Subcutaneous abdominal adipose tissue (tissue), 5 donors: ENCODE data around the gene TBC1D22B.

Experiments used
- H3K27ac ChIP-seq: one replicate; pipeline ENCODE4 v1.7.0; 2013; ENCODE audit warnings: low read depth, mild to moderate bottlenecking, inconsistent platforms, low read length, moderate library complexity
- H3K27me3 ChIP-seq, 5 donors: one replicate each; pipeline ENCODE4 v1.7.0; 2013; ENCODE audit warnings: low read length in 5 of 5, inconsistent platforms in 1 of 5; ENCODE audit not compliant: control insufficient read depth in 5 of 5, insufficient read depth in 4 of 5
- H3K36me3 ChIP-seq, 5 donors: one replicate each; pipeline ENCODE4 v1.7.0; 2013; ENCODE audit warnings: low read length in 5 of 5; ENCODE audit not compliant: control insufficient read depth in 5 of 5, insufficient read depth in 5 of 5
- H3K4me1 ChIP-seq, 5 donors: one replicate each; pipeline ENCODE4 v1.7.0; 2013; ENCODE audit warnings: low read length in 5 of 5, mild to moderate bottlenecking in 3 of 5, moderate library complexity in 1 of 5; ENCODE audit not compliant: control insufficient read depth in 5 of 5, insufficient read depth in 5 of 5
- H3K4me3 ChIP-seq, 5 donors: one replicate each; pipeline ENCODE4 v1.7.0; 2013; ENCODE audit warnings: low read length in 5 of 5, low read depth in 1 of 5
- H3K9ac ChIP-seq, 5 donors: one replicate each; pipeline ENCODE4 v1.7.0; 2013; ENCODE audit warnings: low read length in 5 of 5, mild to moderate bottlenecking in 4 of 5, moderate library complexity in 3 of 5
- H3K9me3 ChIP-seq, 5 donors: one replicate each; pipeline ENCODE4 v1.7.0; 2013; ENCODE audit warnings: low read length in 5 of 5; ENCODE audit not compliant: control insufficient read depth in 5 of 5
- donor health status: healthy.
- donor health status: healthy.
- donor health status: healthy.
- donor health status: healthy.
- donor health status: healthy.

The TBC1D22B gene

DNA sequence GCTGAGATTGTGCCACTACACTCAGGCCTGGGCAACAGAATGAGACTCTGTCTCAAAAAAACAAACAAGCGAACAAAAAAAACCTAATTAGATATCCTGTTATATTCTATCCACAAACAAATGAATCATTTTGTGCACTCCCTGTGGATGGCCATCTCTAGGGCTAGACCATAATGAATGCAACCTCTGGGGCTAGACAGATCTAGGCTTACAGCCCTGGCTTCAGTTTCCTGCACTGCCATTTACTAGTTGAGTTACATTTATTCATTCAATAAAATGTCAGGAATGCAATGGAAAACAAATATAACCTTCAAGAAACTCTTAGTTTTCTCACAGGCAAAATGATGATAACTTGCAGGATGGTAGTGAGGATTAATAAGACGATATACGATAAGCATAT is 89.6 kb downstream of the TBC1D22B start:
- H3K9me3 ChIP-seq: no peaks in the 10 kb centered on the region
- no peak overlapping the region for H3K9ac ChIP-seq
- H3K27ac ChIP-seq: no peak overlapping the region
- H3K4me3 ChIP-seq: no peak overlapping the region
- H3K4me1 ChIP-seq: no peaks in the 10 kb centered on the region
- H3K36me3 ChIP-seq: no peaks in the 10 kb centered on the region
- H3K27me3 ChIP-seq: peaks cover 0 to 3% (median 0%) of the 10 kb centered on the region in 5 donors

DNA sequence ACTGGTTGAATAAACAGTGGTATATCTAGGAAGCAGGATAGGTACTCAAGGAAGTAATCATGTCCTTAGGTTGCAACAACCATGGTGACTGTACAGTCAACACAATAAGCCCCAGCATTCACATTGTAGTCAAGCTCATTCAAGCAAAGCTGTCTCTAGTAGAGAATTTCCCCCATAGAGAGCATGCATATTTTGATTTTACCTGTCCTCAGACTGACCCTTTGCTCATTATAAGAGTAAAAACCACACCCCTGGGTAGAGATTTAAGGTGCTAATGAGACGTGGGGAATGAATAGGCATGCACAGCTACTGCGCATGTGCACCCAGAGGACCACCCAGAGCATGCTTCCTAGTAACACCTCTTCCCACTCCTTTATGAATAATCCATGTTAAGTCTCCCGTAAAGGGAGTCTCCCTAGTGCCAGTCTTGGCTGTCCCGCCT is 90.1 kb downstream of the TBC1D22B start:
- Histone ChIP-seq H3K27me3 (peaks cover 0 to 3% (median 0%) of the 10 kb centered on the region in 5 donors), H3K36me3 (no peaks in the 10 kb centered on the region), H3K9ac (no peak overlapping the region), H3K27ac (no peak overlapping the region), H3K9me3 (no peaks in the 10 kb centered on the region), H3K4me3 (no peak overlapping the region), H3K4me1 (no peaks in the 10 kb centered on the region)

DNA sequence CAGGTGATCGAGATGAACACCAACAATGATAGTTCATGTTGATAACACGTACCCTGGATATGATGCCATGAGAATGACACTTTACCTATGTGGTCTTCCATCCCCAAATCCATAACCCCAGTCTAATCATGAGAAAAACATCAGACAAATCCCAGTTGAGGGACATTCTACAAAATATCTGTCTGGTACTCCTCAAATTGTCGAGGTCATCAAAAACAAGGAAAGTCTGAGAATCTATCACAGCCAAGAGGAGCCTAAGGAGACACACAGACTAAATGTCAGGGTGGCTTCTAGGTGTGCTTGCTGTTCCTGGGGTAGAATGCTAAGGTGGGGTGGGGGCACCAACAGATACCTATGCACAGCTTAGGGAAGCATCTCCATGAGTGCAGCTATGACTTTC is 93.5 kb downstream of the TBC1D22B start:
- no peak overlapping the region for H3K4me3 ChIP-seq

DNA sequence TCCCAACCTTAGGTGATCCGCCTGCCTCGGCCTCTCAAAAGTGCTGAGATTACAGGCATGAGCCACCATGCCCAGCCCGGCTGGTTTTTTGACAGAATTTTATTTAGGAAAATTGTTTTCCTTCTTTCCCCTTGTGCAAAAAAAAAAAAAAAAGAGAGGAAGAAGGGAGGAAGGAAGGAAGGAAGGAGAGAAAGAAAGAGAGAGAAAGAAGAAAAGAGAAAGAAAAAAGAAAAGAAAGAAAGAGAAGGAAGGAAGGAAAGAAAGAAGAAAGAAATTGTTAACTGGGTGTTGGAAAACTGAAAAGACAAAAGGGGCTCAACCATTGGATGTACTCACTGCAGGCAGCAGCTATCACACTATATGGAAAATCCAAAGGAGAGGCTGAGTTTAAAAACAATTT is 94.8 kb downstream of the TBC1D22B start:
- no peak overlapping the region for H3K27ac ChIP-seq
- no peaks in the 10 kb centered on the region for H3K27me3 ChIP-seq
- H3K9ac ChIP-seq: no peak overlapping the region
- no peaks in the 10 kb centered on the region for H3K9me3 ChIP-seq
- no peaks in the 10 kb centered on the region for H3K36me3 ChIP-seq
- no peak overlapping the region for H3K4me3 ChIP-seq
- peaks cover 3 to 18% (median 15%) of the 10 kb centered on the region in 5 donors for H3K4me1 ChIP-seq

More for the DNA sequence above, 93.5 kb downstream of the TBC1D22B start:
- no peaks in the 10 kb centered on the region for H3K27me3 ChIP-seq
- peaks cover 3 to 18% (median 15%) of the 10 kb centered on the region in 5 donors for H3K4me1 ChIP-seq
- H3K36me3 ChIP-seq: no peaks in the 10 kb centered on the region
- H3K9ac ChIP-seq: no peak overlapping the region
- no peak overlapping the region for H3K27ac ChIP-seq
- H3K9me3 ChIP-seq: no peaks in the 10 kb centered on the region

DNA sequence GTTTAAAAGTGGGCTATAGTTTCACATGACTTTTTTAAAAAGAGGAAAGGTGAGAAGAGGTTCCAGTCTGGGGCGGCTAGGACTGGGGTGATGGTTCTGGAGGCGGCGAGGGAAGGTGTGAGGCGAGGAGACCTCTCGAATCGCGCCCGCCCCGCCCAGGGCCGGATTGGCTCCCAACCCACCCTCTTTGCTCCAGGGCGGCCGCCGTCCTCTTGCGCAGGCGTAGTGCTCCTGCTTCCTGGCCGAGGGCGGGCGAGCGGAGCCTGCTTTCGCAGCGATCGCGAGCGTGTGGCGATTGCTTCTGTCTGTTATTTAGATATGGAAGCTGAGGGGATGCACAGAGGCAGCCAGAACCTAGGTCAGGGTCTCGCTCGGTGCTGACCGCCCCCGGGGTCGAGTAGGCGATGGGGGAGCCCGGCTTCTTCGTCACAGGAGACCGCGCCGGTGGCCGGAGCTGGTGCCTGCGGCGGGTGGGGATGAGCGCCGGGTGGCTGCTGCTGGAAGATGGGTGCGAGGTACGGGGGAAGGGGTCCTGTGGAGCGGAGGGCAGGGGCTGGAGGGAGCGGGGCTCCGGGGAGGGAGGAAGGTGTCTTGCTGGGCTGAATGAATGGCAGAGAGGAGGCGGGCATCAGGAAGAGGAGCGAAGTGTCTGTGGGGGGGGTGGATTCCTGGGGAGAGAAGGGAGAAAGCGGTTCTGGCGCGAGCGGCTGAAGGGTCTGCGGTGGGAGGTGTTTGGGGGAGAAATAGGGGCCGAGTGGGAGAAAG is 96.4 kb downstream of the TBC1D22B start, which contains the start of gene RNF8:
Gene RNF8, plus strand, starts transcription at position 223 of the 765 bp plus-strand sequence. Its CDS starts 182 bp downstream, at position 405.
- Histone ChIP-seq H3K36me3 (no peaks in the 10 kb centered on the region), H3K9me3 (no peaks in the 10 kb centered on the region), H3K27me3 (no peaks in the 10 kb centered on the region), H3K4me1 (peaks cover 3 to 18% (median 15%) of the 10 kb centered on the region in 5 donors), H3K27ac (peak within 1 kb of the TSS; percentile 77), H3K4me3 (peak within 1 kb of the TSS; percentile 82 to 98 (median 92)), H3K9ac (peak within 1 kb of the TSS; percentile 73 to 92 (median 89))

DNA sequence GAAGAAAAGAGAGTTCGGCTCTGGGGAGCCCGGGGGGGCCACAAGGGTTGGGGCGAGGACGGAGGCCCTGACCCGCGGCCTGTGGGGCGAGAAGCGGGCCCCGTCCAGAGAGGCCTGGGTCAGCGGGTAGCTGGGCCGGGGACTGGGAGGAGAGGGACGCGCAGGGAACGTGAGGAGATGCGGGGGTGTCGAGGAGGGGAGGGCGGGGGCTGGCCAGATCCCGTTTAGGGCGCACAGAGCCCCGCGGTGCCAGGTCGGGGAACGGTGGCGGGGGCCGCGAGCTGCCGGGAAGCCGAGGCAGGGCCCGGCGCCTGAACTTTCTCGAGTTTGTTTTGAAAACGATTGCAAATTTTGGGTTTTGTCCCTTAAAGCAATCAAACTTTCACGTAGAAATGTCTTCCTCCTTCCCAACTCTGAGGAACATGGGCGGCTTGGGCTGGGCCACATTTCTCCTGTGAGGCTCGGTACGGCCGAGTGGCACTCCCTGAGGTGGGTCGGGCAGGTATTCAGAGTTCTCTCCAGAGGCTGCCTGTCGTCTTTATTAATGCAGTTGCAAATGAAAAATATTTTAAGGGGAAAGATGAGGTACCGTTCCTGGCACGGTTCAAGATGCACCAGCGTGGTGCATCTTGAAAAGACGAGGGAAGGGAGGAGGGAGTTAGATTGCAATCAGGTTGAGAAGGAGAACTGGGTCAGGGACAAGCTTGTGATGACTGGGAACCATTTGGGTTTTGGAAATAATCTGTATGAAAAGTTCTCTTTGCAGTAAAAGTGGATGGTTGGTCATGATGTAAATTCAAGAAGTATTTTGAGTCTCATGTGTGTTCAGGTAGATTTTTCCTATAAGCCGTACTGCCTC is 97.2 kb downstream of the TBC1D22B start:
- peak overlapping the region; percentile 82 to 98 (median 92) for H3K4me3 ChIP-seq
- H3K27ac ChIP-seq: peak overlapping the region; percentile 77
- no peaks in the 10 kb centered on the region for H3K36me3 ChIP-seq

DNA sequence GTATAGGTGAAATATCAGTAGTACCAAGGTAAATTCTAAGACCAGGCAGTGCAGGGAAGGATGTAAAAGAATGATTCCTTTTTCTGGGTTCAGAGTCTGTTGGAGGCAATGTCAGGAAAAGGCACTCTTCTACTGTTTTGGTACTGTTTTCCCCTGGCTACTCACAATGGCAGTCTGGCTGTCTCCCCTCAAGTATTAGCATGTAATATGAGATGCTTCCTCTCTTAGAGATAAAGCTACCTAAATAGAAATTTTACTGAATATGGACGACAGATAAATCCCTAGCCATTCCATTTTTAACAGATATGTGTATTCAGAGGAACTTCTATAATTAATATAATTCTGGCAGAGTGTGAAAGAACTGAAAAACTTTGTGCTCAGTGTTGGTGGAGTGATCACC is 99.7 kb downstream of the TBC1D22B start:
- H3K36me3 ChIP-seq: peaks cover 7 to 20% (median 10%) of the 10 kb centered on the region in 5 donors
- H3K27ac ChIP-seq: no peak overlapping the region
- peaks cover 3 to 18% (median 15%) of the 10 kb centered on the region in 5 donors for H3K4me1 ChIP-seq
- no peak overlapping the region for H3K9ac ChIP-seq
- H3K9me3 ChIP-seq: no peaks in the 10 kb centered on the region
- no peaks in the 10 kb centered on the region for H3K27me3 ChIP-seq
- no peak overlapping the region for H3K4me3 ChIP-seq

More for the DNA sequence above, 97.2 kb downstream of the TBC1D22B start:
- peak overlapping the region; percentile 73 to 92 (median 89) for H3K9ac ChIP-seq
- H3K4me1 ChIP-seq: peaks cover 3 to 18% (median 15%) of the 10 kb centered on the region in 5 donors
- H3K9me3 ChIP-seq: no peaks in the 10 kb centered on the region
- H3K27me3 ChIP-seq: no peaks in the 10 kb centered on the region

DNA sequence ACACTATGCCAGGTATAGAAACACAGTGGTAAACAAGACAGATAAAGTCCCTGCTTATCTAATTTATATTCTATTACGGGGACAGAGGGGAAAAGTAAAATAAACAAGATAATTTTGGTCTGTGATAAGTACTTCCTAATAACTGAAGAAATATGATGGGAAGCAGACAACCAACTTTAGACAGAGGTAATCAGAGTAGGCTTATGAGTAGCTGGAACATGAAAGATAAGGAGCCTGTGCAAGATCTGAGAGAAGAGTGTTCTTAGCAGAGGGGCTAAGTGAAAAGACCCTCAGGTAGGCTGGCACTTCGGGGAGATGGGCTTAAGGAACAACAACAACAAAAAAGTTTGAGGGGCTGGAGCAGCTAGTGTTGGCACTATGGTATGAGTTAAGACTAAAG is 100.3 kb downstream of the TBC1D22B start:
- H3K9ac ChIP-seq: no peak overlapping the region
- peaks cover 3 to 18% (median 15%) of the 10 kb centered on the region in 5 donors for H3K4me1 ChIP-seq
- no peaks in the 10 kb centered on the region for H3K9me3 ChIP-seq
- peaks cover 8 to 23% (median 13%) of the 10 kb centered on the region in 5 donors for H3K36me3 ChIP-seq
- no peaks in the 10 kb centered on the region for H3K27me3 ChIP-seq
- H3K27ac ChIP-seq: no peak overlapping the region
- H3K4me3 ChIP-seq: no peak overlapping the region

DNA sequence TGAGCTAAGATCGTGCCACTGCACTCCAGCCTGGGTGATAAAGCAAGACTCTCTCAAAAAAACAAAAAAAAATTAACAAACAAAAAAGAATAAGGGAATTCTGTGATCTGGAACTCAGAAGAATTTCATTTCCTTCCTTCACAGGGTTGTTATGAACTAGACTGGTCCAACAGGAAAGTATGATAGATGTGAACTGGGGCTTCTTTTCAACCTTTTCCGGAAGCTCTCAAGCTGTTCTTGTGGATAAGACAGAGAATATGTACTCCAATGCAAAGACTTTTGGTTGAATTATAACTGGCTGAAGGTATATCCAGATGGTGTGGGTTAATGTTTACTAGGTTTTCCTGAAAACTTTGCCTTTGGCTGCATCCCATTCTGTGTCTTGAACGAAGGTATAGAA is 101.5 kb downstream of the TBC1D22B start:
- H3K36me3 ChIP-seq: peaks cover 13 to 30% (median 15%) of the 10 kb centered on the region in 5 donors
- no peak overlapping the region for H3K27ac ChIP-seq
- H3K4me3 ChIP-seq: no peak overlapping the region
- no peaks in the 10 kb centered on the region for H3K27me3 ChIP-seq
- no peaks in the 10 kb centered on the region for H3K9me3 ChIP-seq
- H3K4me1 ChIP-seq: peaks cover 3 to 12% (median 10%) of the 10 kb centered on the region in 5 donors
- H3K9ac ChIP-seq: no peak overlapping the region
